HFFc6 (cell line): ENCODE data around the gene GTF2A1L. TPM values are rescaled to one million over a fixed set of nuclear protein-coding genes. Genes with fewer than 3 reads are reported as not detected.

Experiments used
- DNase-seq: peaks from one replicate; pipeline ENCODE4 v3.0.0-alpha.2; 2018
- H3K27ac Mint-ChIP-seq: 2 replicates; pipeline ENCODE4 v1.8.0; 2020; ENCODE audit warnings: mild to moderate bottlenecking, mixed read lengths
- H3K27me3 Mint-ChIP-seq: 2 replicates; pipeline ENCODE4 v1.8.0; 2021; ENCODE audit warnings: mild to moderate bottlenecking, moderate library complexity, mixed read lengths; ENCODE audit not compliant: insufficient read depth
- H3K36me3 Mint-ChIP-seq: 2 replicates; pipeline ENCODE4 v1.8.0; 2021; ENCODE audit warnings: low read depth, mixed read lengths
- H3K4me1 Mint-ChIP-seq: 2 replicates; pipeline ENCODE4 v1.8.0; 2020; ENCODE audit warnings: low read depth, mixed read lengths
- H3K4me3 Mint-ChIP-seq: 2 replicates; pipeline ENCODE4 v1.8.0; 2020; ENCODE audit warnings: mild to moderate bottlenecking, moderate library complexity, mixed read lengths
- H3K9me3 Mint-ChIP-seq: 2 replicates; pipeline ENCODE4 v1.8.0; 2020; ENCODE audit warnings: mild to moderate bottlenecking, mixed read lengths
- CTCF ChIP-seq: fragments of 200-600 bp; sonication (generic); IDR thresholded peaks from 2 replicates; pipeline ENCODE4 v1.5.0; 2021; ENCODE audit warnings: antibody characterized with exemption, mild to moderate bottlenecking
- total RNA-seq, 6 experiments: library from RNA; stranded (reverse); fragmentation: NEBNext Ultra II Directional; extraction: Animal tissue kit (Norgen Biotek cat#: 25700); gene quantifications; 2 replicates in 1 of 6; 3 replicates in 5 of 6; pipeline ENCODE4 v1.2.3, GENCODE V29; 2021

GTF2A1L gene
- total RNA-seq, 6 experiments from 2014 or later, result not detected

- no peak overlapping the region for H3K27ac Mint-ChIP-seq
- DNase-seq, result no peak
- H3K4me1 Mint-ChIP-seq, result no peaks in the 10 kb centered on the region
- peaks cover 4% of the 10 kb centered on the region for H3K27me3 Mint-ChIP-seq
- H3K4me3 Mint-ChIP-seq, result no peak overlapping the region
- H3K36me3 Mint-ChIP-seq, result no peaks in the 10 kb centered on the region
- peaks cover 41% of the 10 kb centered on the region for H3K9me3 Mint-ChIP-seq
- no peak for TF ChIP-seq CTCF
Measured at GRCh38 chr2:48724278-48724677, 106.6 kb downstream of the GTF2A1L start.

GRCh38 chr2:48725696-48726494, 108.2 kb downstream of the GTF2A1L start:
- H3K9me3 Mint-ChIP-seq, result peaks cover 33% of the 10 kb centered on the region

GRCh38 chr2:48727560-48727959, 109.9 kb downstream of the GTF2A1L start:
- no peak for DNase-seq
- Mint-ChIP-seq H3K27me3 (peaks cover 2% of the 10 kb centered on the region), H3K27ac (no peak overlapping the region), H3K36me3 (no peaks in the 10 kb centered on the region), H3K4me3 (no peak overlapping the region), H3K4me1 (no peaks in the 10 kb centered on the region), H3K9me3 (peaks cover 38% of the 10 kb centered on the region)
- no peak for TF ChIP-seq CTCF

More at GRCh38 chr2:48725696-48726494, 108.2 kb downstream of the GTF2A1L start:
- H3K27ac Mint-ChIP-seq, result no peak overlapping the region
- H3K4me1 Mint-ChIP-seq, result no peaks in the 10 kb centered on the region
- no peaks in the 10 kb centered on the region for H3K36me3 Mint-ChIP-seq
- no peak for TF ChIP-seq CTCF
- DNase-seq, result no peak
- H3K27me3 Mint-ChIP-seq, result peaks cover 4% of the 10 kb centered on the region
- no peak overlapping the region for H3K4me3 Mint-ChIP-seq

- Mint-ChIP-seq H3K4me3 (no peak overlapping the region), H3K27ac (no peak overlapping the region), H3K27me3 (peaks cover 2% of the 10 kb centered on the region), H3K9me3 (peaks cover 34% of the 10 kb centered on the region), H3K36me3 (no peaks in the 10 kb centered on the region), H3K4me1 (no peaks in the 10 kb centered on the region)
- no peak for TF ChIP-seq CTCF
- no peak for DNase-seq
Measured at GRCh38 chr2:48728295-48728694, 110.6 kb downstream of the GTF2A1L start.

GRCh38 chr2:48728840-48729239, 111.2 kb downstream of the GTF2A1L start:
- Mint-ChIP-seq H3K9me3 (peaks cover 30% of the 10 kb centered on the region), H3K27me3 (peaks cover 2% of the 10 kb centered on the region), H3K4me1 (no peaks in the 10 kb centered on the region), H3K27ac (no peak overlapping the region), H3K36me3 (no peaks in the 10 kb centered on the region), H3K4me3 (no peak overlapping the region)
- TF ChIP-seq CTCF, result no peak
- no peak for DNase-seq

Other genes starting within 250 kb of the GTF2A1L start
- gene PPP1R21, start 177.1 kb upstream of the GTF2A1L start, total RNA-seq, result 10 to 100 TPM; 15.2 to 20.9 (median 17.4) TPM
- 1 to 10 TPM; 1.3 to 4.3 (median 3.1) TPM for gene STON1, start 87.7 kb upstream of the GTF2A1L start, total RNA-seq
- gene LHCGR, start 137.9 kb downstream of the GTF2A1L start, total RNA-seq, result not detected